ENCODE data around the gene KDM3B.

Gene KDM3B

DNA sequence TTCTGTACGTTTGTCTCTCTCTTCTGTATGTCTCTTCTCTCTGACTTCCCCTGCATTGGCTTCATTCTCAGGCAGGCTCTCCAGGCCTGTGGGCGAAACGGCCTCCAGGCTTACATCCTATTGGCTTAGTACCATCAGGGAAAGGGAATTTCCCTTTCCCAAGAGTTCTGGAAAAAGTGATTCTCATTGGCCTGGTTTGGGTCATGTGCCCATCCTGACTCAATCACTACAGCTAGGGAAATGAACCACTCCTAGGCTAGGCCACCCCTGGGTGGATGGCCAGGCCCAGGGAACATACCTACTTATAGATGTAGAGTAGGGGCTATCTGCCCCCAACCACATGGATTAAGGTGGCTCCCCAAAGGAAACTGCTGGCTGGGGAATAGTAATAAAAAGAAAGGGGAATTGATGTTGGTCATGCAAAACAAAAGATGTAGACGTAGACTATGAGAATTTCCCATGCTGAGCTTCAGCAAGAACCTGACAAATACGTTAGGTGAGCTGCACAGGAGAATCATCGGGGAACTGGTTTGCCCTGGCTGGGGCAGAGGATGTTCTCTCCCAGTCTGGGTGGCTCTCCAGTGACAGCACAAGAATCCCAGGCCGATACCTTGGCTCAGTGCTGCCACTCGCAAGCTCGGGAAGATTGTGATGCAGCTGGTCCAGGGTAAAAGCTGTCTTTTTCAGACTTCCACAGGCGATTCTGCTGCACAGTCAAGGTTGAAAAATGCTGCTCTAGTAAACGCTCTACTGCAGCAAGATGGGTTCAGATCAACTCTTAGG, 109.0 kb downstream of the KDM3B start:
- Histone ChIP-seq H3K9ac (ENCODE audit: low read length) (peak overlapping the region; percentile 23), H3K27me3 (ENCODE audit: control insufficient read depth in 1 of 2, insufficient read depth in 1 of 2, low read length in 2 of 2) (peaks cover 4 to 6% of the 10 kb centered on the region in 2 experiments), H3K18ac (ENCODE audit: low read depth in 1 of 2, low read length in 2 of 2) (no peak overlapping the region), H3K4me3 (ENCODE audit: insufficient read depth in 1 of 2, low read depth in 1 of 2, low read length in 2 of 2) (no peak overlapping the region), H3K79me1 (replicated peaks; ENCODE audit: low read length, poor library complexity, severe bottlenecking) (no peaks in the 10 kb centered on the region), H3K36me3 (ENCODE audit: control insufficient read depth in 1 of 2, insufficient read depth in 2 of 2, low read depth in 1 of 2, low read length in 2 of 2) (no peaks in the 10 kb centered on the region), H2AFZ (ENCODE audit: low read depth, low read length) (no peak overlapping the region), H3K14ac (ENCODE audit: low read length in 2 of 2) (no peak overlapping the region), H3K27ac (ENCODE audit: low read length, poor library complexity, severe bottlenecking) (no peak overlapping the region), H3K9me3 (ENCODE audit: control insufficient read depth, low read length) (no peaks in the 10 kb centered on the region), H3K4ac (ENCODE audit: low read depth in 1 of 2, low read length in 2 of 2) (no peak overlapping the region), H4K91ac (ENCODE audit: low read length) (no peak overlapping the region), H3K4me2 (ENCODE audit: low read length, poor library complexity, severe bottlenecking) (no peak overlapping the region), H3K23ac (ENCODE audit: low read length in 2 of 2) (no peak overlapping the region), H4K8ac (ENCODE audit: low read length) (peak overlapping the region; percentile 38), H2BK12ac (ENCODE audit: low read length in 2 of 2) (no peak overlapping the region), H2AK5ac (ENCODE audit: low read length, severe bottlenecking) (no peak overlapping the region), H2BK15ac (ENCODE audit: low read depth, poor library complexity, severe bottlenecking) (no peak overlapping the region), H3K4me1 (ENCODE audit: control insufficient read depth, insufficient read depth, low read depth, low read length) (peaks cover 14% of the 10 kb centered on the region), H2BK5ac (ENCODE audit: low read depth, low read length, poor library complexity, severe bottlenecking) (no peak overlapping the region), H2BK120ac (ENCODE audit: low read depth, low read length) (no peak overlapping the region)
- WGBS, result 91% methylated on average over 11 of the region's 11 CpGs
- DNase-seq, result peak; percentile 86

- Histone ChIP-seq H3K9me3 (ENCODE audit: control insufficient read depth, low read length) (no peaks in the 10 kb centered on the region), H3K9ac (ENCODE audit: low read length) (peak overlapping the region; percentile 94), H3K79me1 (replicated peaks; ENCODE audit: low read length, poor library complexity, severe bottlenecking) (peaks cover 5% of the 10 kb centered on the region), H2AFZ (ENCODE audit: low read depth, low read length) (peak overlapping the region; percentile 57), H2BK5ac (ENCODE audit: low read depth, low read length, poor library complexity, severe bottlenecking) (peak overlapping the region; percentile 83), H3K36me3 (ENCODE audit: control insufficient read depth in 1 of 2, insufficient read depth in 2 of 2, low read depth in 1 of 2, low read length in 2 of 2) (peaks cover 13 to 16% of the 10 kb centered on the region in 2 experiments), H2BK120ac (ENCODE audit: low read depth, low read length) (peak overlapping the region; percentile 84), H4K8ac (ENCODE audit: low read length) (peak overlapping the region; percentile 91), H2BK15ac (ENCODE audit: low read depth, poor library complexity, severe bottlenecking) (no peak overlapping the region), H3K4ac (ENCODE audit: low read depth in 1 of 2, low read length in 2 of 2) (peak overlapping the region; percentile 77 to 90), H3K4me1 (ENCODE audit: control insufficient read depth, insufficient read depth, low read depth, low read length) (peaks cover 27% of the 10 kb centered on the region), H2BK12ac (ENCODE audit: low read length in 2 of 2) (peak overlapping the region; percentile 45 to 92), H3K23ac (ENCODE audit: low read length in 2 of 2) (no peak overlapping the region), H3K18ac (ENCODE audit: low read depth in 1 of 2, low read length in 2 of 2) (peak overlapping the region; percentile 71 to 94), H3K14ac (ENCODE audit: low read length in 2 of 2) (peak overlapping the region in 1 of 2 experiments; percentile 84), H3K4me2 (ENCODE audit: low read length, poor library complexity, severe bottlenecking) (peak overlapping the region; percentile 89), H4K91ac (ENCODE audit: low read length) (peak overlapping the region; percentile 95), H2AK5ac (ENCODE audit: low read length, severe bottlenecking) (no peak overlapping the region), H3K4me3 (ENCODE audit: insufficient read depth in 1 of 2, low read depth in 1 of 2, low read length in 2 of 2) (peak overlapping the region; percentile 64 to 92), H3K27ac (ENCODE audit: low read length, poor library complexity, severe bottlenecking) (peak overlapping the region; percentile 89), H3K27me3 (ENCODE audit: control insufficient read depth in 1 of 2, insufficient read depth in 1 of 2, low read length in 2 of 2) (no peaks in the 10 kb centered on the region)
- DNase-seq, result no peak
- 26% methylated on average over 11 of the region's 21 CpGs for WGBS
Measured at GRCh38 chr5:138463419-138464007, 111.0 kb downstream of the KDM3B start.

DNA sequence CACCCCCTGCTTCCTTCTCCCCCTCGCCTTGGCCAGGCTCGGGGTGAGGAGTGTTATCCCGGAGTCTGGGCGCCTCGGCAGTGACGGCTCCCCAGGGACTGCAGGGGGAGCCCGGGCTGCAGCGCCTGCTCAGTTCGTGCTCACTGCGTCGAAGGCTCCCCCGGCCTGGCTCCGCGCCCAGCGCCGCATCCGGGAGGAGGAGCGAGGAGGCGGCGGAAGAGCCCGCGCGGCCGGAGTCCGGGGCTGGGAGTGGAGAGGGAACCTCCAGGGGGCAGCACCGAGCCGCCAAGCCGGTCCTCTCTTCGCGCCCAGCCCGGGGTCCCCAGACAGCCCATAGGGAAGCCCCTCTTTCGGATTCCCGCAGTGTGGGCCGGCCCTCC, 111.5 kb downstream of the KDM3B start:
- peaks cover 27% of the 10 kb centered on the region for H3K4me1 ChIP-seq (ENCODE audit: control insufficient read depth, insufficient read depth, low read depth, low read length)
- peak overlapping the region; percentile 77 to 90 for H3K4ac ChIP-seq (ENCODE audit: low read depth in 1 of 2, low read length in 2 of 2)
- peaks cover 13 to 16% of the 10 kb centered on the region in 2 experiments for H3K36me3 ChIP-seq (ENCODE audit: control insufficient read depth in 1 of 2, insufficient read depth in 2 of 2, low read depth in 1 of 2, low read length in 2 of 2)
- H2BK12ac ChIP-seq (ENCODE audit: low read length in 2 of 2), result peak overlapping the region in 1 of 2 experiments; percentile 34
- peak overlapping the region; percentile 95 for H4K91ac ChIP-seq (ENCODE audit: low read length)
- H3K27me3 ChIP-seq (ENCODE audit: control insufficient read depth in 1 of 2, insufficient read depth in 1 of 2, low read length in 2 of 2), result no peaks in the 10 kb centered on the region
- H3K9me3 ChIP-seq (ENCODE audit: control insufficient read depth, low read length), result no peaks in the 10 kb centered on the region
- peak overlapping the region; percentile 91 for H2BK120ac ChIP-seq (ENCODE audit: low read depth, low read length)
- peak overlapping the region; percentile 94 for H3K9ac ChIP-seq (ENCODE audit: low read length)
- H3K14ac ChIP-seq (ENCODE audit: low read length in 2 of 2), result peak overlapping the region in 1 of 2 experiments; percentile 63
- peak overlapping the region; percentile 91 for H4K8ac ChIP-seq (ENCODE audit: low read length)
- peak overlapping the region; percentile 83 for H2BK5ac ChIP-seq (ENCODE audit: low read depth, low read length, poor library complexity, severe bottlenecking)
- peak overlapping the region; percentile 72 to 92 for H3K4me3 ChIP-seq (ENCODE audit: insufficient read depth in 1 of 2, low read depth in 1 of 2, low read length in 2 of 2)
- peak overlapping the region; percentile 93 for H3K27ac ChIP-seq (ENCODE audit: low read length, poor library complexity, severe bottlenecking)
- under 1% methylated on average over 33 of the region's 34 CpGs for WGBS
- no peak overlapping the region for H2BK15ac ChIP-seq (ENCODE audit: low read depth, poor library complexity, severe bottlenecking)
- no peak overlapping the region for H2AK5ac ChIP-seq (ENCODE audit: low read length, severe bottlenecking)
- H3K18ac ChIP-seq (ENCODE audit: low read depth in 1 of 2, low read length in 2 of 2), result peak overlapping the region; percentile 95 to 98
- peaks cover 5% of the 10 kb centered on the region for H3K79me1 ChIP-seq (replicated peaks; ENCODE audit: low read length, poor library complexity, severe bottlenecking)
- H3K23ac ChIP-seq (ENCODE audit: low read length in 2 of 2), result no peak overlapping the region
- DNase-seq, result peak; percentile 96
- peak overlapping the region; percentile 84 for H2AFZ ChIP-seq (ENCODE audit: low read depth, low read length)
- peak overlapping the region; percentile 95 for H3K4me2 ChIP-seq (ENCODE audit: low read length, poor library complexity, severe bottlenecking)

Data from mesenchymal stem cell (in vitro differentiated cells and primary cell).